Suprapubic skin (tissue), 4 donors: Measurements from ENCODE around the gene CACNA2D2. TPM values are rescaled to one million over a fixed set of nuclear protein-coding genes. Genes with fewer than 3 reads are reported as not detected.

ENCODE experiments used
- DNase-seq, 2 donors: peaks; one replicate each; pipeline ENCODE4 v3.0.0-alpha.2; 2019; ENCODE audit warnings: low spot score in 2 of 2
- H3K27ac ChIP-seq: fragments of 200-600 bp; sonication (generic); one replicate; pipeline ENCODE4 v1.5.1; 2019
- H3K27me3 ChIP-seq: fragments of 200-600 bp; sonication (generic); one replicate; pipeline ENCODE4 v1.5.1; 2019
- H3K36me3 ChIP-seq: fragments of 200-600 bp; sonication (generic); one replicate; pipeline ENCODE4 v1.5.1; 2019
- H3K4me1 ChIP-seq: fragments of 200-600 bp; sonication (generic); one replicate; pipeline ENCODE4 v1.5.1; 2019
- H3K4me3 ChIP-seq: fragments of 200-600 bp; sonication (generic); one replicate; pipeline ENCODE4 v1.5.1; 2019; ENCODE audit warnings: mild to moderate bottlenecking
- H3K9me3 ChIP-seq: fragments of 200-600 bp; sonication (generic); one replicate; pipeline ENCODE4 v1.5.1; 2019
- CTCF ChIP-seq, 2 donors: fragments of 200-600 bp in 1 of 2; fragments of 450-650 bp in 1 of 2; sonication (generic) in 1 of 2; IDR thresholded peaks; one replicate each; pipeline ENCODE4 v1.5.1; 2016 to 2019; ENCODE audit warnings: antibody characterized with exemption in 2 of 2, mild to moderate bottlenecking in 1 of 2, moderate library complexity in 1 of 2
- EP300 ChIP-seq: sonication (generic); formaldehyde crosslinking; IDR thresholded peaks from one replicate; pipeline ENCODE4 v1.6.1; 2017; ENCODE audit warnings: antibody characterized with exemption
- POLR2A ChIP-seq, 2 donors: fragments of 450-650 bp; IDR thresholded peaks; one replicate each; pipeline ENCODE4 v1.6.1; 2017; ENCODE audit warnings: antibody characterized with exemption in 2 of 2, mild to moderate bottlenecking in 2 of 2, moderate library complexity in 2 of 2
- POLR2AphosphoS5 ChIP-seq, 3 donors: sonication (generic); formaldehyde crosslinking; IDR thresholded peaks; one replicate each; pipeline ENCODE4 v1.6.1; 2017; ENCODE audit warnings: antibody characterized with exemption in 3 of 3
- WGBS: methylation state at CpG from one replicate; pipeline ENCODE4 v1.1.5; 2018; 5-methylcytosine and 5-hydroxymethylcytosine counted together
- total RNA-seq, 4 donors: library from RNA; depleted of rRNA; stranded (reverse); fragments of >200 nt; gene quantifications; one replicate each; pipeline ENCODE4 v1.1.0, GENCODE V29; 2016

The CACNA2D2 gene
- total RNA-seq, 4 donors from 2014 or later: 1.4 to 5.6 (median 1.7) TPM

GRCh38 chr3:50337175-50337861 lies 166.1 kb downstream of the CACNA2D2 start:
- no CpG with 5 or more reads among the region's 79 CpGs for WGBS
- TF ChIP-seq CTCF (IDR thresholded peaks at IDR 0.05) (no peak), POLR2A (IDR thresholded peaks at IDR 0.05) (peak in 1 of 2 donors; percentile 49), POLR2AphosphoS5 (IDR thresholded peaks at IDR 0.05) (peak; percentile 45 to 90 (median 49)), EP300 (no peak)
- peak; percentile 100 for DNase-seq
- H3K27ac ChIP-seq: peak overlapping the region; percentile 94
- H3K36me3 ChIP-seq: peaks cover 2% of the 10 kb centered on the region
- H3K4me3 ChIP-seq: peak overlapping the region; percentile 73
- no peaks in the 10 kb centered on the region for H3K27me3 ChIP-seq
- H3K9me3 ChIP-seq: no peaks in the 10 kb centered on the region
- H3K4me1 ChIP-seq: peaks cover 90% of the 10 kb centered on the region

- Histone ChIP-seq H3K4me1 (peaks cover 87% of the 10 kb centered on the region), H3K9me3 (no peaks in the 10 kb centered on the region), H3K36me3 (peaks cover 9% of the 10 kb centered on the region), H3K27me3 (no peaks in the 10 kb centered on the region), H3K4me3 (peak overlapping the region; percentile 73), H3K27ac (peak overlapping the region; percentile 94)
- TF ChIP-seq CTCF (IDR thresholded peaks at IDR 0.05): no peak
- no peak for TF ChIP-seq EP300
- TF ChIP-seq POLR2AphosphoS5 (IDR thresholded peaks at IDR 0.05): no peak
- no peak for TF ChIP-seq POLR2A (IDR thresholded peaks at IDR 0.05)
- no peak for DNase-seq
- 0% methylated on average over 11 of the region's 31 CpGs for WGBS
Measured at GRCh38 chr3:50336452-50337174, 166.8 kb downstream of the CACNA2D2 start.

- DNase-seq: no peak
- WGBS: 50% methylated on average over 5 of the region's 5 CpGs
Measured at GRCh38 chr3:50334339-50335075, 168.9 kb downstream of the CACNA2D2 start.

GRCh38 chr3:50333744-50334328 lies 169.6 kb downstream of the CACNA2D2 start:
- peaks cover 34% of the 10 kb centered on the region for H3K36me3 ChIP-seq
- peak overlapping the region; percentile 94 for H3K27ac ChIP-seq
- no peaks in the 10 kb centered on the region for H3K9me3 ChIP-seq
- TF ChIP-seq EP300: no peak
- TF ChIP-seq POLR2A (IDR thresholded peaks at IDR 0.05): no peak
- TF ChIP-seq CTCF (IDR thresholded peaks at IDR 0.05): no peak
- TF ChIP-seq POLR2AphosphoS5 (IDR thresholded peaks at IDR 0.05): no peak
- H3K4me3 ChIP-seq: peak overlapping the region; percentile 5
- peaks cover 61% of the 10 kb centered on the region for H3K4me1 ChIP-seq
- no peak for DNase-seq
- WGBS: 41% methylated on average over 12 of the region's 12 CpGs
- H3K27me3 ChIP-seq: no peaks in the 10 kb centered on the region

More at GRCh38 chr3:50334339-50335075, 168.9 kb downstream of the CACNA2D2 start:
- Histone ChIP-seq H3K4me3 (peak overlapping the region; percentile 5), H3K27me3 (no peaks in the 10 kb centered on the region), H3K27ac (peak overlapping the region; percentile 94), H3K9me3 (no peaks in the 10 kb centered on the region), H3K4me1 (peaks cover 66% of the 10 kb centered on the region), H3K36me3 (peaks cover 30% of the 10 kb centered on the region)
- TF ChIP-seq POLR2A (IDR thresholded peaks at IDR 0.05) (no peak), POLR2AphosphoS5 (IDR thresholded peaks at IDR 0.05) (no peak), EP300 (no peak), CTCF (IDR thresholded peaks at IDR 0.05) (no peak)
